A549 (cell line): Measurements from ENCODE around the gene KLHL2. TPM values are rescaled to one million over a fixed set of nuclear protein-coding genes. Genes with fewer than 3 reads are reported as not detected.

Source experiments
- ATAC-seq, 2 experiments: fragments of 200-7000 bp in 1 of 2; fragments of >200 bp in 1 of 2; cut with Nextera tagmentation in 1 of 2; cut with Tn5 transposase in 1 of 2; 3 replicates each; pipeline versions ENCODE4 v1.8.0 to v1.9.1; 2018 to 2020; ENCODE audit warnings: mild to moderate bottlenecking in 1 of 2, moderate library complexity in 1 of 2
- CTCF ChIA-PET: fragments of 300-600 bp; sonication (Branson Sonifier 250); formaldehyde crosslinking; extraction: SDS; loops from one replicate; lab custom pipeline; 2021; ENCODE audit warnings: antibody characterized with exemption, inconsistent platforms; lab: Yijun Ruan, JAX
- POLR2A ChIA-PET: fragments of 350-600 bp; formaldehyde crosslinking; extraction: SDS; loops from one replicate; lab custom pipeline; 2021; ENCODE audit warnings: antibody characterized with exemption, inconsistent platforms; lab: Yijun Ruan, JAX
- DNase-seq, 2 experiments: peaks; one replicate each; pipeline versions ENCODE4 v3.0.0 to v3.0.0-alpha.2; 2011 to 2016; ENCODE audit warnings: low read depth in 1 of 2, low spot score in 1 of 2
- FAIRE-seq: peaks from 2 replicates; lab custom pipeline; 2011; peaks lifted over from hg19 to GRCh38; lab: Jason Lieb, UNC
- H3K27ac ChIP-seq, 2 experiments: fragments of >200 bp; sonication (Bioruptor Twin); formaldehyde crosslinking; 3 replicates each; pipeline ENCODE4 v1.5.1; 2016 to 2017
- H3K4me1 ChIP-seq: fragments of >200 bp; sonication (Bioruptor Twin); formaldehyde crosslinking; 3 replicates; pipeline ENCODE4 v1.6.1; 2016
- H3K4me2 ChIP-seq: fragments of >200 bp; sonication (Bioruptor Twin); formaldehyde crosslinking; 3 replicates; pipeline ENCODE4 v1.6.1; 2016
- H3K4me3 ChIP-seq: fragments of >200 bp; sonication (Bioruptor Twin); formaldehyde crosslinking; 3 replicates; pipeline ENCODE4 v1.5.1; 2016
- H3K9me3 ChIP-seq: fragments of >200 bp; sonication (Bioruptor Twin); formaldehyde crosslinking; 3 replicates; pipeline ENCODE4 v1.6.1; 2016
- BHLHE40 ChIP-seq: IDR thresholded peaks from 2 replicates; pipeline ENCODE4 v1.6.1; 2012; ENCODE audit warnings: low read depth, low read length, inconsistent platforms
- CBX8 ChIP-seq: fragments of 200-600 bp; sonication (generic); IDR thresholded peaks from 2 replicates; pipeline ENCODE4 v1.6.1; 2016
- CEBPB ChIP-seq, 2 experiments: fragments of >200 bp in 1 of 2; sonication (Bioruptor Twin) in 1 of 2; formaldehyde crosslinking in 1 of 2; IDR thresholded peaks; 2 replicates each; pipeline ENCODE4 v1.6.1; 2012 to 2016
- EHF ChIP-seq: fragments of 250-450 bp; sonication (Bioruptor Pico); IDR thresholded peaks from 2 replicates; pipeline ENCODE4 v1.5.0; 2020; ENCODE audit warnings: mild to moderate bottlenecking
- ESRRA ChIP-seq: fragments of 150-350 bp; IDR thresholded peaks from 2 replicates; pipeline ENCODE4 v1.6.1; 2014; ENCODE audit warnings: mild to moderate bottlenecking, low read length, borderline replicate concordance
- FOXS1 ChIP-seq: fragments of 250-450 bp; sonication (Bioruptor Pico); IDR thresholded peaks from 2 replicates; pipeline ENCODE4 v1.5.0; 2020; ENCODE audit warnings: mild to moderate bottlenecking, moderate library complexity
- GATA3 ChIP-seq: IDR thresholded peaks from 2 replicates; pipeline ENCODE4 v1.6.1; 2012; ENCODE audit warnings: borderline replicate concordance
- HEYL ChIP-seq: fragments of 250-450 bp; sonication (Bioruptor Pico); IDR thresholded peaks from 2 replicates; pipeline ENCODE4 v1.8.0; 2021; ENCODE audit warnings: mild to moderate bottlenecking, moderate library complexity
- HOXB13 ChIP-seq: fragments of 250-450 bp; sonication (Bioruptor Pico); IDR thresholded peaks from 2 replicates; pipeline ENCODE4 v1.5.0; 2020; ENCODE audit warnings: low read depth, mild to moderate bottlenecking, moderate library complexity
- JUN ChIP-seq, 2 experiments: fragments of >200 bp; sonication (Bioruptor Twin); formaldehyde crosslinking; IDR thresholded peaks; 2 replicates in 1 of 2; 3 replicates in 1 of 2; pipeline ENCODE4 v1.6.1; 2016 to 2017
- JUNB ChIP-seq: fragments of >200 bp; sonication (Bioruptor Twin); formaldehyde crosslinking; IDR thresholded peaks from 2 replicates; pipeline ENCODE4 v1.6.1; 2016
- NFE2L2 ChIP-seq: fragments of 150-350 bp; conservative IDR thresholded peaks from 2 replicates; pipeline ENCODE4 v1.6.1; 2014; ENCODE audit warnings: low read length
- RAD21 ChIP-seq, 2 experiments: fragments of >200 bp in 1 of 2; sonication (Bioruptor Twin) in 1 of 2; formaldehyde crosslinking in 1 of 2; IDR thresholded peaks in 1 of 2; conservative IDR thresholded peaks in 1 of 2; 2 replicates in 1 of 2; 3 replicates in 1 of 2; pipeline ENCODE4 v1.6.1; 2012 to 2018; ENCODE audit warnings: inconsistent platforms in 1 of 2
- RCOR1 ChIP-seq: fragments of 150-350 bp; IDR thresholded peaks from 2 replicates; pipeline ENCODE4 v1.6.1; 2014; ENCODE audit warnings: antibody characterized with exemption, low read length, low read depth
- SMC3 ChIP-seq: fragments of >200 bp; sonication (Bioruptor Twin); formaldehyde crosslinking; IDR thresholded peaks from 3 replicates; pipeline ENCODE4 v1.6.1; 2018; ENCODE audit warnings: inconsistent platforms
- ZC3H11A ChIP-seq: fragments of 450-650 bp; IDR thresholded peaks from 2 replicates; pipeline ENCODE4 v1.6.1; 2014; ENCODE audit warnings: antibody characterized with exemption, mild to moderate bottlenecking
- ZNF302 ChIP-seq: fragments of 250-450 bp; sonication (Bioruptor Pico); IDR thresholded peaks from 2 replicates; pipeline ENCODE4 v1.9.0; 2021; ENCODE audit warnings: inconsistent platforms, mild to moderate bottlenecking, moderate library complexity
- ZSCAN20 ChIP-seq: fragments of 250-450 bp; sonication (Bioruptor Pico); IDR thresholded peaks from 2 replicates; pipeline ENCODE4 v1.8.0; 2022; ENCODE audit warnings: mild to moderate bottlenecking, moderate library complexity
- WGBS: methylation state at CpG from one replicate; pipeline ENCODE4 v1.1.6; 2017; ENCODE audit errors: missing lambda C conversion rate; 5-methylcytosine and 5-hydroxymethylcytosine counted together
- polyA plus RNA-seq, 4 experiments: library from polyadenylated mRNA; depleted of rRNA in 3 of 4; stranded (reverse); fragments of >200 nt; fragmentation: RNase III in 1 of 4; extraction: RNeasy Plus Mini Kit Qiagen cat#74134 plus additional on column Dnase treatment in 1 of 4; gene quantifications; 2 replicates in 3 of 4; 3 replicates in 1 of 4; pipeline ENCODE4 v1.2.3, GENCODE V29; 2011 to 2017
- TF ChIP-seq, protein P1 (sequence below): fragments of 150-350 bp; IDR thresholded peaks from 2 replicates; pipeline ENCODE4 v1.6.1; 2014; ENCODE audit warnings: low read depth, mild to moderate bottlenecking, low read length
- TF ChIP-seq, protein P2 (sequence below): IDR thresholded peaks from 2 replicates; pipeline ENCODE4 v1.6.1; 2012; ENCODE audit warnings: low read depth, borderline replicate concordance
- TF ChIP-seq, protein P3 (sequence below): fragments of >200 bp; sonication (Bioruptor Twin); formaldehyde crosslinking; IDR thresholded peaks from 2 replicates; pipeline ENCODE4 v1.6.1; 2016
- TF ChIP-seq, protein P4 (sequence below): fragments of 200-600 bp; sonication (generic); IDR thresholded peaks from 2 replicates; pipeline ENCODE4 v1.6.1; 2016; ENCODE audit warnings: antibody characterized with exemption, mild to moderate bottlenecking, moderate library complexity

KLHL2 gene
- polyA plus RNA-seq, 2 of the 4 experiments (the other 2 are of a cell fraction): 13.6 to 21.6 TPM

DNA sequence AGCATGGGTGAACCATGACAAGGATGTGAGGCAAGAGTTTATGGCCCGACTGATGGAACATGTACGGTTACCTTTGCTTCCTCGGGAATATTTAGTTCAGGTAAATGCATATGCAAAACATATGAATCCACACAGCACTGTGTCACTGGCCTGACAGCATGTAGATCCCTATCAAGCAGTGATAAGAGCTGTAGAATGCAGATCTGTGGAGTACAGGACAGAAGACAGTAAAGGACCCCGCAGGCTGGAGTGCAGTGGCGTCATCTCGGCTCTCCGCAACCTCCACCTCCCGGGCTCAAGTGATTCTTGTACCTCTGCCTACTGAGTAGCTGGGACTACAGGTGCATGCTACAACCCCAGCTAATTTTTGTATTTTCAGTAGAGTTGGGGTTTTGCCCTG lies 90.3 kb downstream of the KLHL2 start (continued):
- TF ChIP-seq, protein P1, sequence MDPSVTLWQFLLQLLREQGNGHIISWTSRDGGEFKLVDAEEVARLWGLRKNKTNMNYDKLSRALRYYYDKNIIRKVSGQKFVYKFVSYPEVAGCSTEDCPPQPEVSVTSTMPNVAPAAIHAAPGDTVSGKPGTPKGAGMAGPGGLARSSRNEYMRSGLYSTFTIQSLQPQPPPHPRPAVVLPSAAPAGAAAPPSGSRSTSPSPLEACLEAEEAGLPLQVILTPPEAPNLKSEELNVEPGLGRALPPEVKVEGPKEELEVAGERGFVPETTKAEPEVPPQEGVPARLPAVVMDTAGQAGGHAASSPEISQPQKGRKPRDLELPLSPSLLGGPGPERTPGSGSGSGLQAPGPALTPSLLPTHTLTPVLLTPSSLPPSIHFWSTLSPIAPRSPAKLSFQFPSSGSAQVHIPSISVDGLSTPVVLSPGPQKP: no peak

DNA sequence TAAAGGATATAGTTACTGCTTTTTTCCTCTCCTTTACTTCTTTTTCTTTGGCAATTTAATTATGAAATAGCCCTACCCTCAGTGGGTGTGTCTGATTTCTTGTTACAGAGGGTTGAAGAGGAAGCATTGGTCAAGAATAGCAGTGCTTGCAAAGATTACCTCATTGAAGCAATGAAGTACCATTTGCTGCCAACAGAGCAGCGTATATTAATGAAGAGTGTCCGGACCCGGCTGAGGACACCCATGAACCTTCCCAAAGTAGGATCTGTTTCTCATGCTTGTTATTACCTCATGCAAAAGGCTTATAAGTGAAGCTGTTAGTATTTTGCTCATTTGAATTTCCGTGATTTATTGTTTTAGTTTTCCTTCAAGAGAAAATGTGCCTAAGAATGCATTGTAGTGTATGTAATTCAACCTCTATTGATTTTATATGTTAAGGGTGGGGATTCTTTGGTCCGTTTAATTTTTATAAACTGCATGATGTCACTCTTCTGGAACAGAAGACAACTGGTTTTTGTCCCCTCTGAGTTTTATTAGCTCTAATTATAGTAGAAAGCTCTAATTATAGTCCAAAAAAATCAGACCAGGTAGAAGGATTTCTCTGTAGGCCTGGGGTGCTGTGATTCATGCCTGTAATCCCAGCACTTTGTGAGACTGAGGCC lies 92.2 kb downstream of the KLHL2 start:
- CTCF ChIA-PET: no interaction called here
- ATAC-seq: 0 out of 6 replicates have a peak, but pooled peaks of 1 of the 2 experiments have one; percentile 21
- H3K9me3 ChIP-seq: no peaks in the 10 kb centered on the region
- POLR2A ChIA-PET: no interaction called here
- no peak for TF ChIP-seq SMC3
- TF ChIP-seq, protein P1: no peak
- TF ChIP-seq RAD21 (conservative IDR thresholded peaks at IDR 0.05 in 1 of 2, IDR thresholded peaks at IDR 0.05 in 1 of 2): no peak
- no peak for TF ChIP-seq BHLHE40
- no peak for TF ChIP-seq CEBPB (IDR thresholded peaks at IDR 0.05)
- TF ChIP-seq HOXB13: no peak
- no peak for TF ChIP-seq HEYL
- no peak for TF ChIP-seq EHF (CRISPR knock-in tag)
- TF ChIP-seq, protein P2, sequence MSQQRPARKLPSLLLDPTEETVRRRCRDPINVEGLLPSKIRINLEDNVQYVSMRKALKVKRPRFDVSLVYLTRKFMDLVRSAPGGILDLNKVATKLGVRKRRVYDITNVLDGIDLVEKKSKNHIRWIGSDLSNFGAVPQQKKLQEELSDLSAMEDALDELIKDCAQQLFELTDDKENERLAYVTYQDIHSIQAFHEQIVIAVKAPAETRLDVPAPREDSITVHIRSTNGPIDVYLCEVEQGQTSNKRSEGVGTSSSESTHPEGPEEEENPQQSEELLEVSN: no peak
- TF ChIP-seq, protein P3, sequence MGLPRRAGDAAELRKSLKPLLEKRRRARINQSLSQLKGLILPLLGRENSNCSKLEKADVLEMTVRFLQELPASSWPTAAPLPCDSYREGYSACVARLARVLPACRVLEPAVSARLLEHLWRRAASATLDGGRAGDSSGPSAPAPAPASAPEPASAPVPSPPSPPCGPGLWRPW: no peak
- TF ChIP-seq, all 56 proteins: peak for 0
- FAIRE-seq: no peak
- DNase-seq: no peak
- 93% methylated on average over 5 of the region's 5 CpGs for WGBS
- no peak overlapping the region for H3K27ac ChIP-seq
- H3K4me3 ChIP-seq: no peak overlapping the region
- H3K4me2 ChIP-seq: no peak overlapping the region
- H3K4me1 ChIP-seq: peaks cover 3% of the 10 kb centered on the region; the same call in 1 of the 3 replicates

DNA sequence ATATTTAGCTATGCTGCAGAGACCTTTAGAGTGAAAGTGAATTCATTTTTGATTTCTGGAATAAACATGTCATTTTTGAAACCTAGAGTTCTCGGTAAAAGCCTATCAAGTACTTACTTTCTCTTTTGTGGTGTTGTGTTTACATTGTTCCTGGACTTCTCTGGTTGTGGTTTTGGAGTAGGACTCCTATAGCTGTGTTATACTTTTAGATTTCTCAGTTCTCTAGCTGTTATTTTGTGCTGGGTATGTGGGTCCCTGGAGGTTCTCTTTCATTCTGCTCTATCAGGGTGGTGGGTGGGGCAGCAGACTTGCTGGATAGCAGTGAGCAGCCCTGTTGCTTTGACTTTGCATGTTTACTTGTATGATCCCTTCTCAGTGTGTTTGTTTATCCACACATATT lies 94.5 kb downstream of the KLHL2 start:
- no peak for DNase-seq
- FAIRE-seq: no peak
- Histone ChIP-seq H3K27ac (0 out of 6 replicates have a peak overlapping the region, but pooled peaks of 1 of the 2 experiments have one; percentile 13), H3K4me3 (0 out of 3 replicates have a peak overlapping the region, but pooled peaks have one; percentile 16), H3K4me1 (peaks cover 3% of the 10 kb centered on the region; the same call in 1 of the 3 replicates), H3K4me2 (peak overlapping the region; percentile 71), H3K9me3 (no peaks in the 10 kb centered on the region)
- TF ChIP-seq JUNB: no peak
- no peak for TF ChIP-seq CEBPB (IDR thresholded peaks at IDR 0.05)
- TF ChIP-seq RCOR1: no peak
- TF ChIP-seq ZC3H11A: no peak
- no peak for TF ChIP-seq FOXS1 (CRISPR knock-in tag)
- TF ChIP-seq JUN (IDR thresholded peaks at IDR 0.05): no peak
- TF ChIP-seq CBX8: no peak
- no peak for TF ChIP-seq GATA3
- TF ChIP-seq ZSCAN20 (CRISPR knock-in tag): no peak
- TF ChIP-seq NFE2L2: no peak
- TF ChIP-seq, protein P2: no peak
- no peak for TF ChIP-seq ZNF302 (CRISPR knock-in tag)
- TF ChIP-seq, protein P4, sequence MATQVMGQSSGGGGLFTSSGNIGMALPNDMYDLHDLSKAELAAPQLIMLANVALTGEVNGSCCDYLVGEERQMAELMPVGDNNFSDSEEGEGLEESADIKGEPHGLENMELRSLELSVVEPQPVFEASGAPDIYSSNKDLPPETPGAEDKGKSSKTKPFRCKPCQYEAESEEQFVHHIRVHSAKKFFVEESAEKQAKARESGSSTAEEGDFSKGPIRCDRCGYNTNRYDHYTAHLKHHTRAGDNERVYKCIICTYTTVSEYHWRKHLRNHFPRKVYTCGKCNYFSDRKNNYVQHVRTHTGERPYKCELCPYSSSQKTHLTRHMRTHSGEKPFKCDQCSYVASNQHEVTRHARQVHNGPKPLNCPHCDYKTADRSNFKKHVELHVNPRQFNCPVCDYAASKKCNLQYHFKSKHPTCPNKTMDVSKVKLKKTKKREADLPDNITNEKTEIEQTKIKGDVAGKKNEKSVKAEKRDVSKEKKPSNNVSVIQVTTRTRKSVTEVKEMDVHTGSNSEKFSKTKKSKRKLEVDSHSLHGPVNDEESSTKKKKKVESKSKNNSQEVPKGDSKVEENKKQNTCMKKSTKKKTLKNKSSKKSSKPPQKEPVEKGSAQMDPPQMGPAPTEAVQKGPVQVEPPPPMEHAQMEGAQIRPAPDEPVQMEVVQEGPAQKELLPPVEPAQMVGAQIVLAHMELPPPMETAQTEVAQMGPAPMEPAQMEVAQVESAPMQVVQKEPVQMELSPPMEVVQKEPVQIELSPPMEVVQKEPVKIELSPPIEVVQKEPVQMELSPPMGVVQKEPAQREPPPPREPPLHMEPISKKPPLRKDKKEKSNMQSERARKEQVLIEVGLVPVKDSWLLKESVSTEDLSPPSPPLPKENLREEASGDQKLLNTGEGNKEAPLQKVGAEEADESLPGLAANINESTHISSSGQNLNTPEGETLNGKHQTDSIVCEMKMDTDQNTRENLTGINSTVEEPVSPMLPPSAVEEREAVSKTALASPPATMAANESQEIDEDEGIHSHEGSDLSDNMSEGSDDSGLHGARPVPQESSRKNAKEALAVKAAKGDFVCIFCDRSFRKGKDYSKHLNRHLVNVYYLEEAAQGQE: no peak
- no peak for TF ChIP-seq ESRRA
- WGBS: 11% methylated on average over 1 of the region's 1 CpG
- ATAC-seq: peak; percentile 19 to 51; a peak in 1 of 6 replicates
- CTCF ChIA-PET: no interaction called here
- POLR2A ChIA-PET: no interaction called here
